ENCODE data around the gene MLPH.
"Not testable (repeated sequence)": the region's sequence is repeated elsewhere in the genome, so short reads cannot be mapped to it uniquely, and the experiment has no call there.

Gene MLPH

GRCh38 chr2:237593596-237594320 lies 106.7 kb downstream of the MLPH start:
- H3K79me2 ChIP-seq (ENCODE audit: control insufficient read depth, insufficient read depth, low read length, poor library complexity): peaks cover 2% of the 10 kb centered on the region
- peak overlapping the region; percentile 3 for H2BK12ac ChIP-seq (ENCODE audit: low read length)
- H2BK120ac ChIP-seq (ENCODE audit: insufficient read depth, low read length, poor library complexity): peak overlapping the region; percentile 0
- H3K4me1 ChIP-seq (ENCODE audit: control insufficient read depth in 1 of 2, insufficient read depth in 2 of 2, low read length in 2 of 2): peaks cover 31 to 41% of the 10 kb centered on the region in 2 experiments
- no peak overlapping the region for H3K27ac ChIP-seq (ENCODE audit: low read depth, low read length)
- H2AFZ ChIP-seq (ENCODE audit: insufficient read depth, low read length, poor library complexity): no peak overlapping the region
- DNase-seq: no peak
- no peaks in the 10 kb centered on the region for H3K36me3 ChIP-seq (ENCODE audit: control insufficient read depth in 1 of 2, insufficient read depth in 2 of 2, low read length in 2 of 2)
- H3K18ac ChIP-seq (ENCODE audit: low read length): peak overlapping the region; percentile 0
- no peak overlapping the region for H4K12ac ChIP-seq (ENCODE audit: low read depth, low read length)
- peak overlapping the region; percentile 1 for H3K14ac ChIP-seq (ENCODE audit: low read length)
- no peak overlapping the region for H3K4me3 ChIP-seq (ENCODE audit: low read depth, low read length)
- H3K9me3 ChIP-seq (ENCODE audit: insufficient read depth, low read depth, low read length): no peaks in the 10 kb centered on the region
- no peak overlapping the region for H3K23ac ChIP-seq (ENCODE audit: low read length)
- peaks cover 17% of the 10 kb centered on the region for H3K79me1 ChIP-seq (ENCODE audit: low read length)
- H3K4ac ChIP-seq (ENCODE audit: low read depth, low read length): no peak overlapping the region
- WGBS (ENCODE audit: extremely low coverage, insufficient coverage, insufficient read length): no CpG with 5 or more reads among the region's 17 CpGs
- no peak overlapping the region for H4K8ac ChIP-seq (ENCODE audit: low read depth, low read length)
- peak overlapping the region; percentile 4 for H2AK5ac ChIP-seq (ENCODE audit: low read length)
- H3K9ac ChIP-seq (ENCODE audit: low read length): no peak overlapping the region
- H3K27me3 ChIP-seq (ENCODE audit: insufficient read depth, low read length): no peaks in the 10 kb centered on the region
- H3K4me2 ChIP-seq (ENCODE audit: low read length): no peak overlapping the region
- peak overlapping the region; percentile 1 for H4K91ac ChIP-seq (ENCODE audit: low read depth, low read length)
- H2BK5ac ChIP-seq (ENCODE audit: low read depth, low read length, poor library complexity): no peak overlapping the region

- no peak overlapping the region for H4K12ac ChIP-seq (ENCODE audit: low read depth, low read length)
- no peaks in the 10 kb centered on the region for H3K27me3 ChIP-seq (ENCODE audit: insufficient read depth, low read length)
- no peaks in the 10 kb centered on the region for H3K9me3 ChIP-seq (ENCODE audit: insufficient read depth, low read depth, low read length)
- no peak overlapping the region for H2AFZ ChIP-seq (ENCODE audit: insufficient read depth, low read length, poor library complexity)
- peak overlapping the region; percentile 26 for H4K8ac ChIP-seq (ENCODE audit: low read depth, low read length)
- H3K18ac ChIP-seq (ENCODE audit: low read length): no peak overlapping the region
- peaks cover 31 to 41% of the 10 kb centered on the region in 2 experiments for H3K4me1 ChIP-seq (ENCODE audit: control insufficient read depth in 1 of 2, insufficient read depth in 2 of 2, low read length in 2 of 2)
- no peak overlapping the region for H3K23ac ChIP-seq (ENCODE audit: low read length)
- peak overlapping the region; percentile 41 for H2BK12ac ChIP-seq (ENCODE audit: low read length)
- no peak overlapping the region for H2BK5ac ChIP-seq (ENCODE audit: low read depth, low read length, poor library complexity)
- DNase-seq: peak; percentile 15 to 37
- no peak overlapping the region for H3K9ac ChIP-seq (ENCODE audit: low read length)
- H3K14ac ChIP-seq (ENCODE audit: low read length): no peak overlapping the region
- H3K4ac ChIP-seq (ENCODE audit: low read depth, low read length): no peak overlapping the region
- peaks cover 17% of the 10 kb centered on the region for H3K79me1 ChIP-seq (ENCODE audit: low read length)
- no CpG with 5 or more reads among the region's 5 CpGs for WGBS (ENCODE audit: extremely low coverage, insufficient coverage, insufficient read length)
- H3K4me3 ChIP-seq (ENCODE audit: low read depth, low read length): no peak overlapping the region
- H2AK5ac ChIP-seq (ENCODE audit: low read length): no peak overlapping the region
- peaks cover 2% of the 10 kb centered on the region for H3K79me2 ChIP-seq (ENCODE audit: control insufficient read depth, insufficient read depth, low read length, poor library complexity)
- H2BK120ac ChIP-seq (ENCODE audit: insufficient read depth, low read length, poor library complexity): no peak overlapping the region
- no peaks in the 10 kb centered on the region for H3K36me3 ChIP-seq (ENCODE audit: control insufficient read depth in 1 of 2, insufficient read depth in 2 of 2, low read length in 2 of 2)
- H3K27ac ChIP-seq (ENCODE audit: low read depth, low read length): no peak overlapping the region
- peak overlapping the region; percentile 32 for H4K91ac ChIP-seq (ENCODE audit: low read depth, low read length)
- peak overlapping the region; percentile 27 for H3K4me2 ChIP-seq (ENCODE audit: low read length)
These were observed 107.4 kb downstream of the MLPH start for GRCh38 chr2:237594514-237594871.

GRCh38 chr2:237595829-237596519 lies 108.9 kb downstream of the MLPH start:
- not testable (repeated sequence) for H3K27ac ChIP-seq (ENCODE audit: low read depth, low read length); H2AFZ ChIP-seq (ENCODE audit: insufficient read depth, low read length, poor library complexity); H2BK5ac ChIP-seq (ENCODE audit: low read depth, low read length, poor library complexity); H3K27me3 ChIP-seq (ENCODE audit: insufficient read depth, low read length); H3K4me3 ChIP-seq (ENCODE audit: low read depth, low read length); H3K79me2 ChIP-seq (ENCODE audit: control insufficient read depth, insufficient read depth, low read length, poor library complexity); H4K8ac ChIP-seq (ENCODE audit: low read depth, low read length); H3K9ac ChIP-seq (ENCODE audit: low read length); H3K18ac ChIP-seq (ENCODE audit: low read length); H3K4me2 ChIP-seq (ENCODE audit: low read length); H3K9me3 ChIP-seq (ENCODE audit: insufficient read depth, low read depth, low read length); H3K4ac ChIP-seq (ENCODE audit: low read depth, low read length); H2BK120ac ChIP-seq (ENCODE audit: insufficient read depth, low read length, poor library complexity); DNase-seq; H3K14ac ChIP-seq (ENCODE audit: low read length); H3K36me3 ChIP-seq (ENCODE audit: control insufficient read depth in 1 of 2, insufficient read depth in 2 of 2, low read length in 2 of 2); H3K23ac ChIP-seq (ENCODE audit: low read length); H2AK5ac ChIP-seq (ENCODE audit: low read length); H4K12ac ChIP-seq (ENCODE audit: low read depth, low read length)
- no CpG with 5 or more reads among the region's 5 CpGs for WGBS (ENCODE audit: extremely low coverage, insufficient coverage, insufficient read length)
- peaks cover 14% of the 10 kb centered on the region for H3K79me1 ChIP-seq (ENCODE audit: low read length)
- peak overlapping the region; percentile 42 for H2BK12ac ChIP-seq (ENCODE audit: low read length)
- peaks cover 30 to 39% of the 10 kb centered on the region in 2 experiments for H3K4me1 ChIP-seq (ENCODE audit: control insufficient read depth in 1 of 2, insufficient read depth in 2 of 2, low read length in 2 of 2)
- peak overlapping the region; percentile 10 for H4K91ac ChIP-seq (ENCODE audit: low read depth, low read length)

GRCh38 chr2:237596520-237597195 lies 109.6 kb downstream of the MLPH start:
- Histone ChIP-seq H3K27me3 (ENCODE audit: insufficient read depth, low read length) (no peaks in the 10 kb centered on the region), H2BK120ac (ENCODE audit: insufficient read depth, low read length, poor library complexity) (no peak overlapping the region), H3K4ac (ENCODE audit: low read depth, low read length) (no peak overlapping the region), H3K36me3 (ENCODE audit: control insufficient read depth in 1 of 2, insufficient read depth in 2 of 2, low read length in 2 of 2) (no peaks in the 10 kb centered on the region), H4K12ac (ENCODE audit: low read depth, low read length) (no peak overlapping the region), H3K4me2 (ENCODE audit: low read length) (no peak overlapping the region), H3K9me3 (ENCODE audit: insufficient read depth, low read depth, low read length) (no peaks in the 10 kb centered on the region), H2AFZ (ENCODE audit: insufficient read depth, low read length, poor library complexity) (no peak overlapping the region), H3K4me1 (ENCODE audit: control insufficient read depth in 1 of 2, insufficient read depth in 2 of 2, low read length in 2 of 2) (peaks cover 27 to 38% of the 10 kb centered on the region in 2 experiments), H3K79me2 (ENCODE audit: control insufficient read depth, insufficient read depth, low read length, poor library complexity) (no peaks in the 10 kb centered on the region), H3K14ac (ENCODE audit: low read length) (no peak overlapping the region), H3K9ac (ENCODE audit: low read length) (no peak overlapping the region), H3K18ac (ENCODE audit: low read length) (no peak overlapping the region), H3K79me1 (ENCODE audit: low read length) (peaks cover 11% of the 10 kb centered on the region), H4K91ac (ENCODE audit: low read depth, low read length) (peak overlapping the region; percentile 10), H2BK5ac (ENCODE audit: low read depth, low read length, poor library complexity) (no peak overlapping the region), H2BK12ac (ENCODE audit: low read length) (peak overlapping the region; percentile 42), H3K23ac (ENCODE audit: low read length) (no peak overlapping the region), H4K8ac (ENCODE audit: low read depth, low read length) (no peak overlapping the region), H3K4me3 (ENCODE audit: low read depth, low read length) (no peak overlapping the region), H3K27ac (ENCODE audit: low read depth, low read length) (no peak overlapping the region), H2AK5ac (ENCODE audit: low read length) (no peak overlapping the region)
- WGBS (ENCODE audit: extremely low coverage, insufficient coverage, insufficient read length): no CpG with 5 or more reads among the region's 13 CpGs
- no peak for DNase-seq
